Globus pallidus (tissue), 1 donor: ENCODE measurements around the gene SCAF1.

Experiments used
- DNase-seq: peaks from one replicate; pipeline ENCODE4 v3.0.0-alpha.2; 2015; ENCODE audit warnings: low spot score

The SCAF1 gene

GRCh38 chr19:49646586-49646985 lies 4.6 kb downstream of the SCAF1 start:
- no peak for DNase-seq

GRCh38 chr19:49651029-49651819 lies 9.2 kb downstream of the SCAF1 start:
- no peak for DNase-seq

GRCh38 chr19:49651820-49652550 lies 10.0 kb downstream of the SCAF1 start:
- no peak for DNase-seq

- no peak for DNase-seq
Observed at GRCh38 chr19:49652551-49653465, 10.8 kb downstream of the SCAF1 start.

GRCh38 chr19:49653466-49653806 lies 11.4 kb downstream of the SCAF1 start:
- DNase-seq: no peak

- no peak for DNase-seq
Observed at GRCh38 chr19:49654581-49654980, 12.6 kb downstream of the SCAF1 start.

GRCh38 chr19:49655570-49656455 lies 13.8 kb downstream of the SCAF1 start:
- DNase-seq: no peak

GRCh38 chr19:49656456-49657109 lies 14.6 kb downstream of the SCAF1 start:
- no peak for DNase-seq

- no peak for DNase-seq
Observed at GRCh38 chr19:49657493-49658138, 15.6 kb downstream of the SCAF1 start.

GRCh38 chr19:49658139-49658517 lies 16.1 kb downstream of the SCAF1 start:
- DNase-seq: no peak

- no peak for DNase-seq
Observed at GRCh38 chr19:49658566-49659442, 16.8 kb downstream of the SCAF1 start.

- DNase-seq: no peak
Observed at GRCh38 chr19:49660338-49660961, 18.4 kb downstream of the SCAF1 start.

- DNase-seq: no peak
Observed at GRCh38 chr19:49662011-49662410, 20.0 kb downstream of the SCAF1 start.

GRCh38 chr19:49663224-49663623 lies 21.2 kb downstream of the SCAF1 start:
- DNase-seq: no peak

- DNase-seq: peak; percentile 82
Observed at GRCh38 chr19:49664171-49665035, 22.4 kb downstream of the SCAF1 start.

- no peak for DNase-seq
Observed at GRCh38 chr19:49665036-49665350, 23.0 kb downstream of the SCAF1 start.

- peak; percentile 93 for DNase-seq
Observed at GRCh38 chr19:49665351-49666119, 23.5 kb downstream of the SCAF1 start, which contains the start of the genes BCL2L12 and IRF3. TSS of gene BCL2L12 (plus strand) at chr19:49665933. CDS start at chr19:49666693, 760 bp downstream. TSS of gene IRF3 (minus strand) at chr19:49665857. CDS start at chr19:49664838, 1,019 bp downstream.
